Vagina (tissue), 2 donors: Measurements from ENCODE around the gene INTS2. TPM values are rescaled to one million over a fixed set of nuclear protein-coding genes. Genes with fewer than 3 reads are reported as not detected.
"Not testable (repeated sequence)": the region's sequence is repeated elsewhere in the genome, so short reads cannot be mapped to it uniquely, and the experiment has no call there.

Experiments
- DNase-seq, 2 donors: peaks; one replicate each; pipeline ENCODE4 v3.0.0-alpha.2; 2017; ENCODE audit errors: extremely low spot score in 2 of 2
- H3K27ac ChIP-seq: fragments of 200-600 bp; sonication (generic); one replicate; pipeline ENCODE4 v1.5.1; 2019
- H3K27me3 ChIP-seq: fragments of 200-600 bp; sonication (generic); one replicate; pipeline ENCODE4 v1.5.1; 2019
- H3K36me3 ChIP-seq, 2 donors: fragments of 200-600 bp; sonication (generic); one replicate each; pipeline ENCODE4 v1.5.1; 2017 to 2019
- H3K4me1 ChIP-seq: fragments of 200-600 bp; sonication (generic); one replicate; pipeline ENCODE4 v1.5.1; 2019
- H3K4me3 ChIP-seq, 2 donors: fragments of 200-600 bp; sonication (generic); 1 replicate in 1 of 2; 2 replicates in 1 of 2; pipeline ENCODE4 v1.5.1; 2016 to 2019
- H3K9me3 ChIP-seq: fragments of 200-600 bp; sonication (generic); one replicate; pipeline ENCODE4 v1.5.1; 2019
- POLR2A ChIP-seq, 2 donors: fragments of 450-650 bp; IDR thresholded peaks; one replicate each; pipeline ENCODE4 v1.6.1; 2017; ENCODE audit warnings: antibody characterized with exemption in 2 of 2, mild to moderate bottlenecking in 2 of 2, moderate library complexity in 2 of 2
- POLR2AphosphoS5 ChIP-seq, 2 donors: sonication (generic); formaldehyde crosslinking; IDR thresholded peaks; one replicate each; pipeline ENCODE4 v1.9.0; 2017; ENCODE audit warnings: antibody characterized with exemption in 2 of 2, mild to moderate bottlenecking in 2 of 2, low read depth in 1 of 2; ENCODE audit not compliant: insufficient read depth in 1 of 2
- intact Hi-C: fragments of 100-400 bp; cut with DNase I; formaldehyde crosslinking; loops from one replicate; pipeline ENCODE4 v1.15.1; 2023
- total RNA-seq: library from RNA; depleted of rRNA; stranded (reverse); fragments of >200 nt; gene quantifications from one replicate; pipeline ENCODE4 v1.2.3, GENCODE V29; 2016
- TF ChIP-seq, protein P1 (sequence below), 3 experiments: fragments of 450-650 bp in 2 of 3; fragments of 200-600 bp in 1 of 3; sonication (generic) in 1 of 3; IDR thresholded peaks; one replicate each; pipeline ENCODE4 v1.5.1; 2017 to 2019; ENCODE audit warnings: antibody characterized with exemption in 3 of 3, mild to moderate bottlenecking in 2 of 3, moderate library complexity in 2 of 3

INTS2 gene
- total RNA-seq, 1 donor from 2014 or later = 12.8 TPM

- Histone ChIP-seq H3K9me3 (no peaks in the 10 kb centered on the region), H3K36me3 (peaks cover 0 to 48% of the 10 kb centered on the region in 2 donors), H3K4me3 (no peak overlapping the region), H3K27ac (no peak overlapping the region), H3K27me3 (no peaks in the 10 kb centered on the region), H3K4me1 (no peaks in the 10 kb centered on the region)
- TF ChIP-seq, protein P1, sequence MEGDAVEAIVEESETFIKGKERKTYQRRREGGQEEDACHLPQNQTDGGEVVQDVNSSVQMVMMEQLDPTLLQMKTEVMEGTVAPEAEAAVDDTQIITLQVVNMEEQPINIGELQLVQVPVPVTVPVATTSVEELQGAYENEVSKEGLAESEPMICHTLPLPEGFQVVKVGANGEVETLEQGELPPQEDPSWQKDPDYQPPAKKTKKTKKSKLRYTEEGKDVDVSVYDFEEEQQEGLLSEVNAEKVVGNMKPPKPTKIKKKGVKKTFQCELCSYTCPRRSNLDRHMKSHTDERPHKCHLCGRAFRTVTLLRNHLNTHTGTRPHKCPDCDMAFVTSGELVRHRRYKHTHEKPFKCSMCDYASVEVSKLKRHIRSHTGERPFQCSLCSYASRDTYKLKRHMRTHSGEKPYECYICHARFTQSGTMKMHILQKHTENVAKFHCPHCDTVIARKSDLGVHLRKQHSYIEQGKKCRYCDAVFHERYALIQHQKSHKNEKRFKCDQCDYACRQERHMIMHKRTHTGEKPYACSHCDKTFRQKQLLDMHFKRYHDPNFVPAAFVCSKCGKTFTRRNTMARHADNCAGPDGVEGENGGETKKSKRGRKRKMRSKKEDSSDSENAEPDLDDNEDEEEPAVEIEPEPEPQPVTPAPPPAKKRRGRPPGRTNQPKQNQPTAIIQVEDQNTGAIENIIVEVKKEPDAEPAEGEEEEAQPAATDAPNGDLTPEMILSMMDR (IDR thresholded peaks at IDR 0.05) = no peak
- TF ChIP-seq POLR2AphosphoS5 (IDR thresholded peaks at IDR 0.05; ENCODE audit: insufficient read depth in 1 of 2, low read depth in 1 of 2) (no peak), POLR2A (IDR thresholded peaks at IDR 0.05) (no peak)
- DNase-seq = no peak
- intact Hi-C loops = no loop called here
These were observed 30.1 kb downstream of the INTS2 start for GRCh38 chr17:61897548-61898180.

DNA sequence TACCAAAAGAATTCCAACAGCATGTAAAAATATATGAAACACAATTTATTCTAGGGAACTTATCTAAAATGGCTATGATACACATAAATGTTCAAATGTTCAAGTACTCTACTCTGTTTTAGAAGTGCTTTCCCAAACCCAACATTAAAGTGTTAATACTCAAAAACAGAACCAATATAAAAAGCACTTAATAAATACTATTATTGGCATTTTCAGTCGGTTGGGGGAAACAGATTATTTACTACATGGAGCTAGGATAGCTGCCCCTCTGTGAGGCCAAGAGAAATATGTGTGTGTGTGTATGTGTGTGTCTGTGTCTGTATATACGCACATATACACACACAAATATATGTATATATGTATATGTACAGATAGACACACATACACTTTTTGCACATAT is 32.4 kb downstream of the INTS2 start:
- intact Hi-C loops = no loop called here
- H3K27me3 ChIP-seq = no peaks in the 10 kb centered on the region
- no peak overlapping the region for H3K27ac ChIP-seq
- peaks cover 0 to 53% of the 10 kb centered on the region in 2 donors for H3K36me3 ChIP-seq
- H3K4me1 ChIP-seq = no peaks in the 10 kb centered on the region
- no peak overlapping the region for H3K4me3 ChIP-seq
- TF ChIP-seq, protein P1 (IDR thresholded peaks at IDR 0.05) = no peak
- no peak for TF ChIP-seq POLR2A (IDR thresholded peaks at IDR 0.05)
- no peak for TF ChIP-seq POLR2AphosphoS5 (IDR thresholded peaks at IDR 0.05; ENCODE audit: insufficient read depth in 1 of 2, low read depth in 1 of 2)
- no peaks in the 10 kb centered on the region for H3K9me3 ChIP-seq
- no peak for DNase-seq

- H3K9me3 ChIP-seq, H3K27ac ChIP-seq, DNase-seq, H3K4me3 ChIP-seq, H3K27me3 ChIP-seq, H3K4me1 ChIP-seq, intact Hi-C loops: not testable (repeated sequence)
- peaks cover 0 to 51% of the 10 kb centered on the region in 2 donors for H3K36me3 ChIP-seq
These were observed 33.5 kb downstream of the INTS2 start for GRCh38 chr17:61894310-61894709.

DNA sequence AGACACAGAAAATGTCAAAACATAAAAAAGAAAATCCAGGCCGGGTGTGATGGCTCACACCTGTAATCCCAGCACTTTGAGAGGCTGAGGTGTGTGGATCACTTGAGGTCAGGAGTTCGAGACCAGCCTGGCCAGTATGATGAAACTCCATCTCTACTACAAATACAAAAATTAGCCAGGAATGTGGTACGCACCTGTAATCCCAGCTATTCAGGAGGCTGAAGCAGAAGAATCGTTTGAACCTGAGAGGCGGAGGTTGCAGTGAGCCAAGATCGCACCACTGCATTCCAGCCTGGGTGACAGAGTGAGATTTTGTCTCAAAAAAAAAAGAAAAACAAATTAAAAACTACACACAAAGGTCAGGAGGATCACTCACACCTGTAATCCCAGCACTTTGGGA is 40.0 kb downstream of the INTS2 start:
- H3K9me3 ChIP-seq, DNase-seq, H3K27me3 ChIP-seq, H3K4me1 ChIP-seq, H3K27ac ChIP-seq, H3K4me3 ChIP-seq, intact Hi-C loops: not testable (repeated sequence)
- H3K36me3 ChIP-seq = peaks cover 0 to 59% of the 10 kb centered on the region in 2 donors

GRCh38 chr17:61885865-61886264 is 41.9 kb downstream of the INTS2 start:
- H3K9me3 ChIP-seq, H3K27ac ChIP-seq, H3K27me3 ChIP-seq, DNase-seq, intact Hi-C loops, H3K4me1 ChIP-seq, H3K4me3 ChIP-seq: not testable (repeated sequence)
- H3K36me3 ChIP-seq = peaks cover 0 to 42% of the 10 kb centered on the region in 2 donors

- Histone ChIP-seq H3K4me3 (no peak overlapping the region), H3K27ac (no peak overlapping the region), H3K4me1 (no peaks in the 10 kb centered on the region), H3K27me3 (no peaks in the 10 kb centered on the region), H3K36me3 (peaks cover 0 to 40% of the 10 kb centered on the region in 2 donors), H3K9me3 (no peaks in the 10 kb centered on the region)
- intact Hi-C loops = no loop called here
- DNase-seq = no peak
- no peak for TF ChIP-seq POLR2AphosphoS5 (IDR thresholded peaks at IDR 0.05; ENCODE audit: insufficient read depth in 1 of 2, low read depth in 1 of 2)
- TF ChIP-seq POLR2A (IDR thresholded peaks at IDR 0.05) = no peak
- TF ChIP-seq, protein P1 (IDR thresholded peaks at IDR 0.05) = no peak
These were observed 42.9 kb downstream of the INTS2 start for GRCh38 chr17:61884864-61885263.
